Erythroblast (primary cell): Measurements from ENCODE around the gene B4GALNT1.
"Not testable (repeated sequence)": the region's sequence is repeated elsewhere in the genome, so short reads cannot be mapped to it uniquely, and the experiment has no call there.

ENCODE experiments used
- DNase-seq, 2 experiments: peaks; one replicate each; lab custom pipeline; 2025; lab: John Stamatoyannopoulos, UW
- GATA1 ChIP-seq: IDR thresholded peaks from 2 replicates; pipeline ENCODE4 v1.6.1; 2011; ENCODE audit warnings: low read depth, mild to moderate bottlenecking, control low read depth, low read length, moderate library complexity
- POLR2A ChIP-seq: IDR thresholded peaks from 2 replicates; pipeline ENCODE4 v1.6.1; 2011; ENCODE audit warnings: mild to moderate bottlenecking, low read length

B4GALNT1 gene

GRCh38 chr12:57618966-57619433, 14.0 kb downstream of the B4GALNT1 start:
- DNase-seq = no peak
- no peak for TF ChIP-seq GATA1
- TF ChIP-seq POLR2A = no peak

- DNase-seq = not testable (repeated sequence)
Observed at GRCh38 chr12:57618431-57618830, 14.6 kb downstream of the B4GALNT1 start.

GRCh38 chr12:57617942-57618341, 15.1 kb downstream of the B4GALNT1 start:
- DNase-seq = no peak

GRCh38 chr12:57616383-57617101, 16.5 kb downstream of the B4GALNT1 start:
- DNase-seq = no peak
- no peak for TF ChIP-seq GATA1
- TF ChIP-seq POLR2A = no peak

More at GRCh38 chr12:57617942-57618341, 15.1 kb downstream of the B4GALNT1 start:
- no peak for TF ChIP-seq GATA1
- no peak for TF ChIP-seq POLR2A

- TF ChIP-seq GATA1 = no peak
- no peak for TF ChIP-seq POLR2A
- DNase-seq = no peak
Observed at GRCh38 chr12:57615637-57616036, 17.4 kb downstream of the B4GALNT1 start.

- TF ChIP-seq POLR2A (no peak), GATA1 (no peak)
- no peak for DNase-seq
Observed at GRCh38 chr12:57614948-57615500, 18.0 kb downstream of the B4GALNT1 start.

- DNase-seq = no peak
- TF ChIP-seq GATA1 (no peak), POLR2A (no peak)
Observed at GRCh38 chr12:57614178-57614947, 18.6 kb downstream of the B4GALNT1 start.

GRCh38 chr12:57613427-57614109, 19.4 kb downstream of the B4GALNT1 start:
- no peak for DNase-seq
- TF ChIP-seq POLR2A (no peak), GATA1 (no peak)

GRCh38 chr12:57612711-57613426, 20.1 kb downstream of the B4GALNT1 start:
- TF ChIP-seq POLR2A (no peak), GATA1 (no peak)
- DNase-seq = no peak

- no peak for DNase-seq
- TF ChIP-seq GATA1 (no peak), POLR2A (no peak)
Observed at GRCh38 chr12:57611827-57612710, 20.9 kb downstream of the B4GALNT1 start.

GRCh38 chr12:57611108-57611826, 21.7 kb downstream of the B4GALNT1 start, which contains the start of gene ARHGEF25:
Gene ARHGEF25 (plus strand): TSS chr12:57611435. CDS start chr12:57611895, 460 bp downstream.
- TF ChIP-seq POLR2A (no peak), GATA1 (no peak)
- DNase-seq = no peak
